ENCODE results near the gene ERN2. TPM values are rescaled to one million over a fixed set of nuclear protein-coding genes. Genes with fewer than 3 reads are reported as not detected.

The ERN2 gene
- total and polyA plus RNA-seq, 2 of the 13 experiments (the other 11 are each of a cell fraction or from before 2014, with no cell fraction given) = 2.2 to 3.5 TPM

DNA sequence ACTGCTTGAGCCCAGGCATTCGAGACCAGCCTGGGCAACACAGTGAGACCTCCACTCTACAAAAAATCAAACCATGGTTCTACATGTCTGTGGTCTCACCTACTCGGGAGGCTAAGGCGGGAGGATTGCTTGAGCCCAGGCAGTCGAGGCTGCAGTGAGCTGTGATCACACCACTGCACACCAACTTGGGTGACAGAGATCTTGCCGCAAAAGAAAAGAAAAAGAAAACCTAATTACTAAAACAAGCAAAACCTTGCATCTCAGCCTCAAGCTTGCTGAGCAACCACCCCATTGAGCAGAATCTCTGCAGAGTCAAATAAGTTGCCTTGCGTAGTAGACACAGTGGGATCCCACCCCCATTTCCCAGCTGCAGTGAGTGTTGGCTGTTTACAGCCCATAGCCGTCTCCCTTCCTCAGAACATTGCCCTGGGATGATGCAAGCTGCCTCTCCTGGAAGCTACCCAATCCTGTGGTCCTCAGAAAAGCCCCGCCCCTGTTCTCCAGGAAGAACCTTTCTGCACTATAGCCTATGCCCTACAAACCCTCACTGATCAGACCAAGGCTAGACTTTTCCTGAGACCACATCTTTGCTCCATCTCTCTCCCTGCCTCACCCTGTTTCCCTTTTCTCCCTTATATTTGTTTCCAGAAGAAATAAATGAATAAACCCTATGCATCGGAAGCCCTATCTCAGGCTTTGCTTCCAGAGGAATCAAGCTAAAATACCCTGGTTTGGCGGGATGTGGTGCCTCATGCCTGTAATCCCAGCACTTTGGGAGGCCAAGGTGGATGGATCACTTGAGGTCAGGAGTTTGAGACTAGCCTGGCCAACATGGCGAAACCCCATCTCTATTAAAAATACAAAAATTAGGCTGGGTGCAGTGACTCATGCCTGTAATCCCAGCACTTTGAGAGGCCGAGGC, 16.7 kb upstream of the ERN2 start (continued):
- TF ChIP-seq, protein P1, sequence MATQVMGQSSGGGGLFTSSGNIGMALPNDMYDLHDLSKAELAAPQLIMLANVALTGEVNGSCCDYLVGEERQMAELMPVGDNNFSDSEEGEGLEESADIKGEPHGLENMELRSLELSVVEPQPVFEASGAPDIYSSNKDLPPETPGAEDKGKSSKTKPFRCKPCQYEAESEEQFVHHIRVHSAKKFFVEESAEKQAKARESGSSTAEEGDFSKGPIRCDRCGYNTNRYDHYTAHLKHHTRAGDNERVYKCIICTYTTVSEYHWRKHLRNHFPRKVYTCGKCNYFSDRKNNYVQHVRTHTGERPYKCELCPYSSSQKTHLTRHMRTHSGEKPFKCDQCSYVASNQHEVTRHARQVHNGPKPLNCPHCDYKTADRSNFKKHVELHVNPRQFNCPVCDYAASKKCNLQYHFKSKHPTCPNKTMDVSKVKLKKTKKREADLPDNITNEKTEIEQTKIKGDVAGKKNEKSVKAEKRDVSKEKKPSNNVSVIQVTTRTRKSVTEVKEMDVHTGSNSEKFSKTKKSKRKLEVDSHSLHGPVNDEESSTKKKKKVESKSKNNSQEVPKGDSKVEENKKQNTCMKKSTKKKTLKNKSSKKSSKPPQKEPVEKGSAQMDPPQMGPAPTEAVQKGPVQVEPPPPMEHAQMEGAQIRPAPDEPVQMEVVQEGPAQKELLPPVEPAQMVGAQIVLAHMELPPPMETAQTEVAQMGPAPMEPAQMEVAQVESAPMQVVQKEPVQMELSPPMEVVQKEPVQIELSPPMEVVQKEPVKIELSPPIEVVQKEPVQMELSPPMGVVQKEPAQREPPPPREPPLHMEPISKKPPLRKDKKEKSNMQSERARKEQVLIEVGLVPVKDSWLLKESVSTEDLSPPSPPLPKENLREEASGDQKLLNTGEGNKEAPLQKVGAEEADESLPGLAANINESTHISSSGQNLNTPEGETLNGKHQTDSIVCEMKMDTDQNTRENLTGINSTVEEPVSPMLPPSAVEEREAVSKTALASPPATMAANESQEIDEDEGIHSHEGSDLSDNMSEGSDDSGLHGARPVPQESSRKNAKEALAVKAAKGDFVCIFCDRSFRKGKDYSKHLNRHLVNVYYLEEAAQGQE (IDR thresholded peaks at IDR 0.05; ENCODE audit: borderline replicate concordance in 1 of 2, low read depth in 1 of 2, low read length in 2 of 2) = no peak
- TF ChIP-seq ZNF326 (CRISPR knock-in tag; IDR thresholded peaks at IDR 0.05; ENCODE audit: borderline replicate concordance) = no peak
- no peak for TF ChIP-seq SOX6 (IDR thresholded peaks at IDR 0.05)
- TF ChIP-seq SOX6 (CRISPR knock-in tag; IDR thresholded peaks at IDR 0.05) = peak; percentile 56
- no peak for TF ChIP-seq CREB1 (IDR thresholded peaks at IDR 0.05)
- TF ChIP-seq CREB1 (CRISPR knock-in tag; IDR thresholded peaks at IDR 0.05) = no peak
- no peak for TF ChIP-seq ZNF572 (CRISPR knock-in tag; IDR thresholded peaks at IDR 0.05)
- TF ChIP-seq, protein P2, sequence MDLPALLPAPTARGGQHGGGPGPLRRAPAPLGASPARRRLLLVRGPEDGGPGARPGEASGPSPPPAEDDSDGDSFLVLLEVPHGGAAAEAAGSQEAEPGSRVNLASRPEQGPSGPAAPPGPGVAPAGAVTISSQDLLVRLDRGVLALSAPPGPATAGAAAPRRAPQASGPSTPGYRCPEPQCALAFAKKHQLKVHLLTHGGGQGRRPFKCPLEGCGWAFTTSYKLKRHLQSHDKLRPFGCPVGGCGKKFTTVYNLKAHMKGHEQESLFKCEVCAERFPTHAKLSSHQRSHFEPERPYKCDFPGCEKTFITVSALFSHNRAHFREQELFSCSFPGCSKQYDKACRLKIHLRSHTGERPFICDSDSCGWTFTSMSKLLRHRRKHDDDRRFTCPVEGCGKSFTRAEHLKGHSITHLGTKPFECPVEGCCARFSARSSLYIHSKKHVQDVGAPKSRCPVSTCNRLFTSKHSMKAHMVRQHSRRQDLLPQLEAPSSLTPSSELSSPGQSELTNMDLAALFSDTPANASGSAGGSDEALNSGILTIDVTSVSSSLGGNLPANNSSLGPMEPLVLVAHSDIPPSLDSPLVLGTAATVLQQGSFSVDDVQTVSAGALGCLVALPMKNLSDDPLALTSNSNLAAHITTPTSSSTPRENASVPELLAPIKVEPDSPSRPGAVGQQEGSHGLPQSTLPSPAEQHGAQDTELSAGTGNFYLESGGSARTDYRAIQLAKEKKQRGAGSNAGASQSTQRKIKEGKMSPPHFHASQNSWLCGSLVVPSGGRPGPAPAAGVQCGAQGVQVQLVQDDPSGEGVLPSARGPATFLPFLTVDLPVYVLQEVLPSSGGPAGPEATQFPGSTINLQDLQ (CRISPR knock-in tag; IDR thresholded peaks at IDR 0.05) = no peak
- TF ChIP-seq POGK (CRISPR knock-in tag; conservative IDR thresholded peaks at IDR 0.05) = no peak
- TF ChIP-seq ZNF292 (CRISPR knock-in tag; IDR thresholded peaks at IDR 0.05; ENCODE audit: borderline replicate concordance, low read depth) = peak; percentile 63; the same call in 1 of the 2 replicates
- TF ChIP-seq KAT8 (CRISPR knock-in tag; IDR thresholded peaks at IDR 0.05) = peak; percentile 62
- TF ChIP-seq, protein P3, sequence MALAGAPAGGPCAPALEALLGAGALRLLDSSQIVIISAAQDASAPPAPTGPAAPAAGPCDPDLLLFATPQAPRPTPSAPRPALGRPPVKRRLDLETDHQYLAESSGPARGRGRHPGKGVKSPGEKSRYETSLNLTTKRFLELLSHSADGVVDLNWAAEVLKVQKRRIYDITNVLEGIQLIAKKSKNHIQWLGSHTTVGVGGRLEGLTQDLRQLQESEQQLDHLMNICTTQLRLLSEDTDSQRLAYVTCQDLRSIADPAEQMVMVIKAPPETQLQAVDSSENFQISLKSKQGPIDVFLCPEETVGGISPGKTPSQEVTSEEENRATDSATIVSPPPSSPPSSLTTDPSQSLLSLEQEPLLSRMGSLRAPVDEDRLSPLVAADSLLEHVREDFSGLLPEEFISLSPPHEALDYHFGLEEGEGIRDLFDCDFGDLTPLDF (CRISPR knock-in tag; IDR thresholded peaks at IDR 0.05) = no peak
- no peak for TF ChIP-seq CSRNP1 (CRISPR knock-in tag; IDR thresholded peaks at IDR 0.05)
- no peak for TF ChIP-seq NFIC (IDR thresholded peaks at IDR 0.05; ENCODE audit: low read length)
- no peak for TF ChIP-seq TSC22D2 (CRISPR knock-in tag; IDR thresholded peaks at IDR 0.05; ENCODE audit: borderline replicate concordance)
- no peak for TF ChIP-seq GPN1 (CRISPR knock-in tag; IDR thresholded peaks at IDR 0.05; ENCODE audit: borderline replicate concordance)

All from HepG2 (cell line).